ENCODE measurements around the gene CHRM3. TPM values are rescaled to one million over a fixed set of nuclear protein-coding genes. Genes with fewer than 3 reads are reported as not detected.
A peak's percentile ranks its signal among the peaks of the same experiment; 100 is the strongest.
"Not testable (repeated sequence)": the region's sequence is repeated elsewhere in the genome, so short reads cannot be mapped to it uniquely, and the experiment has no call there.

Gene CHRM3
- 54.7 TPM for total RNA-seq

- DNase-seq (ENCODE audit: low read depth in 2 of 3, low spot score in 2 of 3): peak in 2 of 3 donors; percentile 83 to 84
These were observed at the start of gene CHRM3 for GRCh38 chr1:239386453-239387303. TSS of gene CHRM3 (plus strand) at chr1:239386568. CDS start at chr1:239907452, 520,884 bp downstream.

GRCh38 chr1:239337799-239338430, 48.5 kb upstream of the CHRM3 start:
- DNase-seq (ENCODE audit: low read depth in 2 of 3, low spot score in 2 of 3): no peak

GRCh38 chr1:239347776-239348175, 38.6 kb upstream of the CHRM3 start:
- no peak for DNase-seq (ENCODE audit: low read depth in 2 of 3, low spot score in 2 of 3)

GRCh38 chr1:239348635-239349353, 37.6 kb upstream of the CHRM3 start:
- DNase-seq (ENCODE audit: low read depth in 2 of 3, low spot score in 2 of 3): no peak

- DNase-seq (ENCODE audit: low read depth in 2 of 3, low spot score in 2 of 3): no peak
These were observed 36.7 kb upstream of the CHRM3 start for GRCh38 chr1:239349699-239350098.

GRCh38 chr1:239353536-239353935, 32.8 kb upstream of the CHRM3 start:
- DNase-seq (ENCODE audit: low read depth in 2 of 3, low spot score in 2 of 3): no peak

- no peak for DNase-seq (ENCODE audit: low read depth in 2 of 3, low spot score in 2 of 3)
These were observed 32.1 kb upstream of the CHRM3 start for GRCh38 chr1:239354231-239354630.

- no peak for DNase-seq (ENCODE audit: low read depth in 2 of 3, low spot score in 2 of 3)
These were observed 28.5 kb upstream of the CHRM3 start for GRCh38 chr1:239357867-239358266.

GRCh38 chr1:239361403-239361802, 25.0 kb upstream of the CHRM3 start:
- DNase-seq (ENCODE audit: low read depth in 2 of 3, low spot score in 2 of 3): no peak

GRCh38 chr1:239363930-239364329, 22.4 kb upstream of the CHRM3 start:
- peak in 1 of 3 donors; percentile 50 for DNase-seq (ENCODE audit: low read depth in 2 of 3, low spot score in 2 of 3)

GRCh38 chr1:239367196-239367810, 19.1 kb upstream of the CHRM3 start:
- DNase-seq (ENCODE audit: low read depth in 2 of 3, low spot score in 2 of 3): no peak

GRCh38 chr1:239368436-239369109, 17.8 kb upstream of the CHRM3 start:
- peak in 1 of 3 donors; percentile 14 for DNase-seq (ENCODE audit: low read depth in 2 of 3, low spot score in 2 of 3)

GRCh38 chr1:239370869-239371268, 15.5 kb upstream of the CHRM3 start:
- DNase-seq (ENCODE audit: low read depth in 2 of 3, low spot score in 2 of 3): not testable (repeated sequence)

GRCh38 chr1:239382666-239383065, 3.7 kb upstream of the CHRM3 start:
- DNase-seq (ENCODE audit: low read depth in 2 of 3, low spot score in 2 of 3): no peak

GRCh38 chr1:239383714-239384113, 2.7 kb upstream of the CHRM3 start:
- DNase-seq (ENCODE audit: low read depth in 2 of 3, low spot score in 2 of 3): no peak

GRCh38 chr1:239387304-239388158, 1.2 kb downstream of the CHRM3 start:
- DNase-seq (ENCODE audit: low read depth in 2 of 3, low spot score in 2 of 3): peak in 2 of 3 donors; percentile 16 to 44

- DNase-seq (ENCODE audit: low read depth in 2 of 3, low spot score in 2 of 3): peak in 1 of 3 donors; percentile 14
These were observed 1.8 kb downstream of the CHRM3 start for GRCh38 chr1:239388159-239388485.

- no peak for DNase-seq (ENCODE audit: low read depth in 2 of 3, low spot score in 2 of 3)
These were observed 2.2 kb downstream of the CHRM3 start for GRCh38 chr1:239388578-239388977.

- DNase-seq (ENCODE audit: low read depth in 2 of 3, low spot score in 2 of 3): no peak
These were observed 3.3 kb downstream of the CHRM3 start for GRCh38 chr1:239389703-239390102.

GRCh38 chr1:239392271-239392670, 5.9 kb downstream of the CHRM3 start:
- peak in 1 of 3 donors; percentile 36 for DNase-seq (ENCODE audit: low read depth in 2 of 3, low spot score in 2 of 3)
